Measurements from ENCODE around the gene NCKIPSD. TPM values are rescaled to one million over a fixed set of nuclear protein-coding genes. Genes with fewer than 3 reads are reported as not detected.

NCKIPSD gene
- total RNA-seq, 1 donor from 2014 or later: 25.3 TPM

GRCh38 chr3:48708481-48708889 is 22.8 kb upstream of the NCKIPSD start:
- Mint-ChIP-seq H3K36me3 (ENCODE audit: low read depth) (peaks cover 12% of the 10 kb centered on the region), H3K27ac (ENCODE audit: unreplicated experiment) (no peak overlapping the region), H3K4me1 (peaks cover 27% of the 10 kb centered on the region), H3K4me3 (no peak overlapping the region), H3K9me3 (no peaks in the 10 kb centered on the region), H3K27me3 (ENCODE audit: low read depth) (no peaks in the 10 kb centered on the region)
- DNase-seq (ENCODE audit: low read depth, low spot score): no peak
- TF ChIP-seq CTCF (conservative IDR thresholded peaks at IDR 0.05): no peak

GRCh38 chr3:48707157-48707556 is 21.4 kb upstream of the NCKIPSD start:
- TF ChIP-seq CTCF (conservative IDR thresholded peaks at IDR 0.05): no peak
- Mint-ChIP-seq H3K36me3 (ENCODE audit: low read depth) (peaks cover 12% of the 10 kb centered on the region), H3K27me3 (ENCODE audit: low read depth) (no peaks in the 10 kb centered on the region), H3K9me3 (no peaks in the 10 kb centered on the region), H3K27ac (ENCODE audit: unreplicated experiment) (no peak overlapping the region), H3K4me3 (no peak overlapping the region), H3K4me1 (peaks cover 28% of the 10 kb centered on the region)
- no peak for DNase-seq (ENCODE audit: low read depth, low spot score)

GRCh38 chr3:48702320-48702920 is 16.7 kb upstream of the NCKIPSD start:
- peaks cover 15% of the 10 kb centered on the region for H3K4me1 Mint-ChIP-seq
- H3K36me3 Mint-ChIP-seq (ENCODE audit: low read depth): peaks cover 9% of the 10 kb centered on the region
- DNase-seq (ENCODE audit: low read depth, low spot score): no peak
- no peaks in the 10 kb centered on the region for H3K9me3 Mint-ChIP-seq
- H3K27ac Mint-ChIP-seq (ENCODE audit: unreplicated experiment): no peak overlapping the region
- H3K27me3 Mint-ChIP-seq (ENCODE audit: low read depth): no peaks in the 10 kb centered on the region
- no peak overlapping the region for H3K4me3 Mint-ChIP-seq
- TF ChIP-seq CTCF (conservative IDR thresholded peaks at IDR 0.05): no peak

GRCh38 chr3:48700731-48701405 is 15.2 kb upstream of the NCKIPSD start:
- Mint-ChIP-seq H3K27me3 (ENCODE audit: low read depth) (no peaks in the 10 kb centered on the region), H3K4me3 (no peak overlapping the region), H3K36me3 (ENCODE audit: low read depth) (peaks cover 13% of the 10 kb centered on the region), H3K4me1 (peaks cover 22% of the 10 kb centered on the region), H3K27ac (ENCODE audit: unreplicated experiment) (no peak overlapping the region), H3K9me3 (no peaks in the 10 kb centered on the region)
- DNase-seq (ENCODE audit: low read depth, low spot score): no peak
- no peak for TF ChIP-seq CTCF (conservative IDR thresholded peaks at IDR 0.05)

GRCh38 chr3:48698891-48699290 is 13.2 kb upstream of the NCKIPSD start:
- Mint-ChIP-seq H3K4me3 (no peak overlapping the region), H3K4me1 (peaks cover 27% of the 10 kb centered on the region), H3K27me3 (ENCODE audit: low read depth) (no peaks in the 10 kb centered on the region), H3K27ac (ENCODE audit: unreplicated experiment) (peak overlapping the region; percentile 35), H3K9me3 (no peaks in the 10 kb centered on the region), H3K36me3 (ENCODE audit: low read depth) (peaks cover 21% of the 10 kb centered on the region)
- DNase-seq (ENCODE audit: low read depth, low spot score): no peak
- no peak for TF ChIP-seq CTCF (conservative IDR thresholded peaks at IDR 0.05)
